Transverse colon (tissue), 4 donors: ENCODE measurements around the gene SIK3. TPM values are rescaled to one million over a fixed set of nuclear protein-coding genes. Genes with fewer than 3 reads are reported as not detected.

Source experiments
- DNase-seq: peaks from one replicate; pipeline ENCODE4 v3.0.0-alpha.2; 2019
- H3K27ac ChIP-seq, 4 donors: fragments of 200-600 bp; sonication (generic); 2 replicates each; pipeline ENCODE4 v1.5.1; 2016 to 2018; ENCODE audit warnings: inconsistent platforms in 4 of 4
- H3K27me3 ChIP-seq: fragments of 200-600 bp; sonication (generic); 2 replicates; pipeline ENCODE4 v1.5.1; 2017; ENCODE audit warnings: inconsistent platforms
- H3K36me3 ChIP-seq, 4 donors: fragments of 200-600 bp; sonication (generic); 2 replicates each; pipeline ENCODE4 v1.5.1; 2017 to 2019; ENCODE audit warnings: inconsistent platforms in 4 of 4
- H3K4me1 ChIP-seq, 4 donors: fragments of 200-600 bp; sonication (generic); 2 replicates each; pipeline ENCODE4 v1.5.1; 2017 to 2020; ENCODE audit warnings: inconsistent platforms in 4 of 4
- H3K4me3 ChIP-seq, 4 donors: fragments of 200-600 bp; sonication (generic); 1 replicate in 1 of 4; 2 replicates in 3 of 4; pipeline versions ENCODE4 v1.5.1 to v1.6.1; 2017 to 2019; ENCODE audit warnings: inconsistent platforms in 4 of 4
- H3K9me3 ChIP-seq, 2 donors: fragments of 200-600 bp; sonication (generic); 2 replicates each; pipeline ENCODE4 v1.5.1; 2017 to 2019; ENCODE audit warnings: inconsistent platforms in 2 of 2
- EP300 ChIP-seq: sonication (generic); formaldehyde crosslinking; IDR thresholded peaks from one replicate; pipeline ENCODE4 v1.6.1; 2017; ENCODE audit warnings: antibody characterized with exemption, low read depth
- POLR2A ChIP-seq: fragments of 450-650 bp; IDR thresholded peaks from one replicate; pipeline ENCODE4 v1.6.1; 2016; ENCODE audit warnings: antibody characterized with exemption, mild to moderate bottlenecking, moderate library complexity
- POLR2AphosphoS5 ChIP-seq, 3 donors: sonication (generic); formaldehyde crosslinking; IDR thresholded peaks; one replicate each; pipeline ENCODE4 v1.6.1; 2016; ENCODE audit warnings: antibody characterized with exemption in 3 of 3
- WGBS, 2 donors: methylation state at CpG; one replicate each; pipeline ENCODE4 v1.1.5; 2018; ENCODE audit warnings: low coverage in 1 of 2; 5-methylcytosine and 5-hydroxymethylcytosine counted together
- in situ Hi-C, 4 donors: fragments of 200-750 bp; cut with MboI; loops; one replicate each; pipeline versions ENCODE4 v1.15.0 to v1.15.1; 2017; ENCODE audit warnings: low sequenced_read_pairs in 3 of 4, low pct_ligation_motif_present in 1 of 4, low pct_unique_long_range_greater_than_20kb in 1 of 4
- intact Hi-C: fragments of 100-400 bp; cut with DNase I; formaldehyde crosslinking; loops from one replicate; pipeline ENCODE4 v1.15.1; 2023; ENCODE audit warnings: low total_unique reads
- total RNA-seq, 4 donors: library from RNA; depleted of rRNA; stranded (reverse); fragments of >200 nt; gene quantifications; one replicate each; pipeline ENCODE4 v1.1.0, GENCODE V29; 2016
- TF ChIP-seq, protein P1 (sequence below), 5 experiments: fragments of 200-600 bp in 3 of 5; fragments of 450-650 bp in 2 of 5; sonication (generic) in 3 of 5; IDR thresholded peaks; 1 replicate in 2 of 5; 2 replicates in 3 of 5; pipeline ENCODE4 v1.5.1; 2016 to 2017; ENCODE audit warnings: antibody characterized with exemption in 5 of 5, inconsistent platforms in 3 of 5, mild to moderate bottlenecking in 2 of 5, moderate library complexity in 1 of 5

SIK3 gene
- total RNA-seq, 4 donors from 2014 or later: 35.6 to 68.6 (median 38.9) TPM

- Histone ChIP-seq H3K4me1 (peaks cover 14 to 35% (median 28%) of the 10 kb centered on the region in 4 donors), H3K4me3 (no peak overlapping the region), H3K27ac (no peak overlapping the region), H3K36me3 (peaks cover 0 to 40% (median 15%) of the 10 kb centered on the region in 4 donors), H3K27me3 (no peaks in the 10 kb centered on the region), H3K9me3 (no peaks in the 10 kb centered on the region)
- DNase-seq: no peak
- TF ChIP-seq, protein P1, sequence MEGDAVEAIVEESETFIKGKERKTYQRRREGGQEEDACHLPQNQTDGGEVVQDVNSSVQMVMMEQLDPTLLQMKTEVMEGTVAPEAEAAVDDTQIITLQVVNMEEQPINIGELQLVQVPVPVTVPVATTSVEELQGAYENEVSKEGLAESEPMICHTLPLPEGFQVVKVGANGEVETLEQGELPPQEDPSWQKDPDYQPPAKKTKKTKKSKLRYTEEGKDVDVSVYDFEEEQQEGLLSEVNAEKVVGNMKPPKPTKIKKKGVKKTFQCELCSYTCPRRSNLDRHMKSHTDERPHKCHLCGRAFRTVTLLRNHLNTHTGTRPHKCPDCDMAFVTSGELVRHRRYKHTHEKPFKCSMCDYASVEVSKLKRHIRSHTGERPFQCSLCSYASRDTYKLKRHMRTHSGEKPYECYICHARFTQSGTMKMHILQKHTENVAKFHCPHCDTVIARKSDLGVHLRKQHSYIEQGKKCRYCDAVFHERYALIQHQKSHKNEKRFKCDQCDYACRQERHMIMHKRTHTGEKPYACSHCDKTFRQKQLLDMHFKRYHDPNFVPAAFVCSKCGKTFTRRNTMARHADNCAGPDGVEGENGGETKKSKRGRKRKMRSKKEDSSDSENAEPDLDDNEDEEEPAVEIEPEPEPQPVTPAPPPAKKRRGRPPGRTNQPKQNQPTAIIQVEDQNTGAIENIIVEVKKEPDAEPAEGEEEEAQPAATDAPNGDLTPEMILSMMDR (IDR thresholded peaks at IDR 0.05): no peak
- intact Hi-C loops: no loop called here
- 96% methylated on average over 4 to 12 of the region's 12 CpGs for WGBS, 2 donors
- in situ Hi-C loops: no loop called here
Measured at GRCh38 chr11:116849060-116849459, 249.2 kb downstream of the SIK3 start.

DNA sequence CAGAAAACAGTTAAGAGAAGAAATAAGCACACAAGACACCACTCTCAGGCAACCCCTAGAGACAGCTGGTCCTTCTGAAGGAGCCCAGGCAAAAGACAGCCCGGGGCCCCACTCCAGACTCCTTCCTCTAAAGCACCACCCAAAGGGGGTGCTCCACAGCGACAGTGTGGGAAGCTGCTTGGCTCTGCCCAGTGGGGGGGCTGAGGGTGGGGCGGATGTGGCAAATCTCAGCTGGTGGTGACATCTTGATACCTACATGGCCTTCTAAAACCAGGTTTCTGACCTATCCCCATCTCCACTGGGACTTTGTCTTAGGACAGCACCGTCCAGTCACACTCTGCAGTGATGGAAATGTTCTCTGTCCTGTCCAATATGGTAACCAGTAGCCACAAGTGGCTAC, 250.6 kb downstream of the SIK3 start:
- Histone ChIP-seq H3K27ac (no peak overlapping the region), H3K9me3 (no peaks in the 10 kb centered on the region), H3K36me3 (peaks cover 0 to 47% (median 18%) of the 10 kb centered on the region in 4 donors), H3K4me3 (no peak overlapping the region), H3K4me1 (peaks cover 8 to 21% (median 15%) of the 10 kb centered on the region in 4 donors), H3K27me3 (no peaks in the 10 kb centered on the region)
- intact Hi-C loops (no loop called here), in situ Hi-C loops (no loop called here)
- WGBS, 2 donors: 96% methylated on average over 4 of the region's 4 CpGs; no CpG with 5 or more reads in 1 of the 2 donors
- TF ChIP-seq POLR2A: no peak
- TF ChIP-seq, protein P1 (IDR thresholded peaks at IDR 0.05): no peak
- no peak for TF ChIP-seq POLR2AphosphoS5 (IDR thresholded peaks at IDR 0.05)
- no peak for TF ChIP-seq EP300
- DNase-seq: no peak

DNA sequence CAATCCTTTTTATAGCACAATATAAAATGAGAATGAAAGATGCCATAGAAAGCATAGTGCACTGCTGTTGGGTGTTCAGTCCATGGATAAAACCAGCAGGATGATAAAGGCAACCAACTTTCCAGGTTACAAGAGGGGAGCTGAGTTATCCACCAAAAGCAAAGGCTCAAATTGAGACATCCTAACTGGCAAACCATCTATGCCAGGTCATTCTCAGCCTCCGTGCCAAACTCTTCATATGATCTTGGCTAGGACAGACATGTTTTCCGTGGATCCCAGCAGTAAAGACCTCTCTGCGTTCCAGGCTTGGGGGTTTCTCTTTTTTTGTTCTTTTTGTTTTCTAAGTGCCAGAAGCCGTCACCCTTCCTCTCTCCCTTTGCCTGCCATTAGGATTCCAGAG, 253.5 kb downstream of the SIK3 start:
- Histone ChIP-seq H3K27ac (no peak overlapping the region), H3K4me1 (no peaks in the 10 kb centered on the region), H3K27me3 (no peaks in the 10 kb centered on the region), H3K9me3 (no peaks in the 10 kb centered on the region), H3K36me3 (peaks cover 0 to 47% (median 18%) of the 10 kb centered on the region in 4 donors), H3K4me3 (no peak overlapping the region)
- no peak for DNase-seq
- in situ Hi-C loops: no loop called here
- intact Hi-C loops: no loop called here
- WGBS, 2 donors: 90 to 100% methylated on average over 2 to 4 of the region's 4 CpGs
- TF ChIP-seq EP300 (no peak), POLR2AphosphoS5 (IDR thresholded peaks at IDR 0.05) (no peak)

DNA sequence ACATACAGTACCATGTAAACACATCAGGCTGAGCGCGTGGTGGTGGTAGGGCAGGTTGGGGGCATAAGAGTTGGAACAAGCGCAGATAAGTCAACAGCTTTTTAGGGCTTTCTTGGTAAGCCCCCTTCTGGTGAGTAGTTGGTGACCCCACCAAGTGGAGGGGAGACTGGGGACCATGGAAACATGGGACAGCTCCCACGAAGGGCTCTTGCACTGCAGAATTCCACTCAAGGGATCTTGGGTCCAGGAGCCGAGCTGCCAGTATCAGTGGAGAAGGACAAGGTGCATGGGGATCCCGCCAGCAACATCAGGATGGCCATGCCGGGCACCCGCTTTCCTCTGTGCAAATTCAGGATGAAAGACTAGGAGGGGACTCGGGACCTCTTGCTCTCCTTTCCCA, 254.6 kb downstream of the SIK3 start:
- DNase-seq: no peak

More for the DNA sequence above, 254.6 kb downstream of the SIK3 start:
- Histone ChIP-seq H3K27ac (no peak overlapping the region), H3K4me1 (no peaks in the 10 kb centered on the region), H3K9me3 (no peaks in the 10 kb centered on the region), H3K27me3 (no peaks in the 10 kb centered on the region), H3K4me3 (no peak overlapping the region), H3K36me3 (peaks cover 0 to 41% (median 16%) of the 10 kb centered on the region in 4 donors)
- TF ChIP-seq POLR2A (no peak), EP300 (no peak), POLR2AphosphoS5 (IDR thresholded peaks at IDR 0.05) (no peak)
- TF ChIP-seq, protein P1 (IDR thresholded peaks at IDR 0.05): no peak
- WGBS, 2 donors: 93 to 95% methylated on average over 4 to 9 of the region's 9 CpGs
- intact Hi-C loops: no loop called here
- in situ Hi-C loops: no loop called here
